ENCODE results near the gene BNIP2. TPM values are rescaled to one million over a fixed set of nuclear protein-coding genes. Genes with fewer than 3 reads are reported as not detected.
"Not testable (repeated sequence)": the region's sequence is repeated elsewhere in the genome, so short reads cannot be mapped to it uniquely, and the experiment has no call there.

The BNIP2 gene
- polyA plus RNA-seq, 1 donor, result 54.3 TPM

DNA sequence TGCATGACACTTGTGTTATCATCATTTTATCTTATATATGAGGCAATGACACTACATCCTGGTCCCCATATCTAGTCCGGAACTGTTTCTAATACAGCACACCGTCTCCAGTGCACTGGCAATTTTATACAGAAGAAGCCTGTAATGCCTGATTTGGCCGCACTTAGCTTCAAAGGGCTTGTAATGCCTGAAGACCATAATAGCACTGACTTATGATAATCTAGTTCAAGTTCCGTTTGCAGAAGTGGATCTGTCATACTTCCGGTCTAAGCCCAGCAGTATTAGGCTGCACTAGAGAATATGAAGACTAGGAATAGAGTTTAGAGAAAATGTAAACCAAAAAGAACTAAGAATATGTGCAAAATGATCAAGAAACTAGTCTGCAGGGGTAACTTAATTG, 1.3 kb downstream of the BNIP2 start:
- no peak for DNase-seq

DNA sequence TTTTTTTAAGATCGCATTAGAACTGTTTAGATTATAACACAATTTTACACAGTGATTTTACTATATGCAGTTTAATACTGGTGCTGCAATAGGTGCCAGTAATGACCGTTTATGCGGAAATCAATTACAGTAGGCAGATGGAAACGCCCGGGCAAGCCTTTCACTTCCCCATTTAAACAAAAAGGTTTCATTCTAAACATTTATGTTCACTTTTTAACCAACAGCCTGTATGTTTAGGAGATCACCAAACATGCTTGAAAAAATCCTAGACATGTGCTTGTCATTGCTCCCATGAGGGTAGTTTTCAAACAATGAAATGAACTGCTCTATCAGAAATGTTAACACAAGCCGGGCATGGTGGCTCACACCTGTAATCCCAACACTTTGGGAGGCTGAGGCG, 2.7 kb downstream of the BNIP2 start:
- DNase-seq, result no peak

DNA sequence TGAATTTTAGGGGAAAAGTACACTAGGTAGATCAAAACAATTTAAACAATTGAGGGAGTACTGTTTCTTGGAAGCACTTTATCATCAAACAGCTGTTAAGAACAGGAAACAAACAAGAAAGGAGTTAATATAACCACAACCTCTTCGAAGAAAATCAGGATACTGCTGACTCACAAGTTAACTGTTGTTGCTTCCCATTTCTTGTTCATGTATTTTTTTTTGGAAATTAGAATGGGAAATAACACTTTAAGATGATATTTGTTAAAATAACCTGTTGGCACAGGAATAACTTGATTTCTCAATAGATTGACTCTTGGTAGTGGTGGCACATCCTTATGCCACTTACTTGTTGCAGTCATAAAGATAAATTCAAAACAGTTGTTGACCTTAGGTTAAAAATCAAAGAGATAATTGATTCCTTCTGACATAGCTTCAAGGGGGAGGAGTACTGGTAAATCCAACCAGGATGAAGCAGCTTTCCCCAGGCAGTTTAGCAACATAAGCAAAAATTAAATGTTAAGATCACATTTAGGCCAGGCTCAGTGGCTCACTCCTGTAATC, 3.3 kb downstream of the BNIP2 start:
- no peak for DNase-seq

DNA sequence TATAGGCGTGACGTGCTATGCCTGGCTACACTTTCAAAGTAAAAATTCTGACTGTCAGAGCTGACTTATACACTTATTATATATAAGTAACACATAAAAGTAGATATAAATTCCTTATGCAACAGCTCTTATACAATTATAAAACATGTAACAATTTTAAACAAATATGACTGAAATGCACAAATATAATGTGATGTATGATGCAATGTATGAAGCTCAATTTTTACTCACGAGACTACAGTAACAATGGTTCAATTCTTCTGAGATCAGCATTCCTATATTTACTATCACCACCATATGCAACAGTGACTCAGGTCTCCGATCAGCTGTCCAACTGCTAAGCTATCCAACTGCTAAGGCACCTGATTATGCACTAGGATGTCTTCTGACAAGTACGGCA, 8.2 kb downstream of the BNIP2 start:
- no peak for DNase-seq

DNA sequence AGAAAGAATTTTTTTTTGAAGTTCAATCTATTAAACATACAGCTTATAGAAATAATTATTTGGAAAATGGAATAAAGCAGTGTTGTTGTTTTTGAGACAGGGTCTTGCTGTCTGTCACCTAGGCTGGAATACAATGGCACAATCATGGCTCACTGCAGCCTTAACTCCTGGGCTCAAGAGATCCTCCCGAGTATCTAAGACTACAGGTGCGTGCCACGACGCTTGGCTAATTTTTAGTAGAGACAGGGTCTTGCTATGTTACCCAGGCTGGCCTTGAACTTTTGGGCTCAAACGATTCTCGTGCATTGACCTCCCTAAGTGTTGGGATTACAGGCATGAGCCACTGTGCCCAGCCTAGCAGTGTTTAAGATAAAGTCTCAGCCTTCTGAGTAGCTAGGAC, 8.8 kb downstream of the BNIP2 start:
- DNase-seq, result no peak

DNA sequence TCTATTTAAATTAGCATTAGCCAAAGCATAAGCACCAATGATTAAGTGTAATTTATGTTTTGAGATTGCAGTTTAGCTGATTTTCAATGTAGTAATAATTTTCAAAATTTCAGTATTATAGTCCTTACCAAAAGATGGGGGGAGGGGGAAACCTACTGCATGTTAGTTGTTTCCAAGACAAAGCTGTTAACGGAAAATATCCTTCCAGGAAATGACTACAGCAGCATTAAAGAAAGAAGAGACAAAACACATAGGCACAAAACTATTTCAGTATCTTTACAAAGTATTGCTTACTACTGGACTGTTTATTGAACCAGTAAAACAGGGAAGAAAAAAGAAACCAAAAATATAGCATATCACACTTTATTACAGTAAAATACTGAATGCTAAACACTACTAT, 10.5 kb downstream of the BNIP2 start:
- DNase-seq, result no peak

DNA sequence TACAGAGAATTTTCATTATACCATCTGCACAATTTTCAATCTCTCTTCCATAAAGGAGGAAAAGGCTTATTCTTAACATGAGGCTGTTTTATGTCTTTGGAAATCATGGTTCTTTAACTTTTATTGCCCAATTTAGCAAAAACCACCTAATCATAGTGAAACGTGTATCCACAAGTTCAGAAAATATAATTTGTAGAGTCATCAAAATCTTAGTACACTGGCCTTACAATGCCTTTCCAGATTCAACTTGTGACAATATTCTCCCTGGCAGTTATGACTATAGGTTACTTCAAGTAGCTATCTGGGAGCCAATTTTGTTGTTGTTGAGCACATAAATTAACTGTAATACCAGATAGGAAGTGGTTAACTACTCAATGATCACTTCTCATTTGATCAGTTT, 10.9 kb downstream of the BNIP2 start:
- no peak for DNase-seq

DNA sequence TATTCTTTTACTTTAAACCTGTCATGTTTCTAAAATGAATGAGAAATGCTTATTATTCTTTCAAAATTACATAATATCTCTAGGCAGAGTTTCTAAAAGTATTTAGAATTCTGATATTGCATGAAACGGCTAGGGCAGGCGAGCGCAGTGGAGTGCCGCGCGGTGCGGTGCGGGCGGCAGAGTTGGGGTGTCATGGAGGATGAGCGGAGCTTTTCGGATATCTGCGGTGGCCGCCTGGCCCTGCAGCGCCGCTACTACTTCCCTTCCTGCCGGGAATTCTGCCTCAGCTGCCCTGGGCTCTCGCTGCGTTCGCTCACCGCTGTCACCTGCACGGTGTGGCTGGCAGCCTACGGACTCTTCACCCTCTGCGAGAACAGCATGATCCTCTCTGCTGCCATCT, 12.6 kb downstream of the BNIP2 start:
- no peak for DNase-seq

DNA sequence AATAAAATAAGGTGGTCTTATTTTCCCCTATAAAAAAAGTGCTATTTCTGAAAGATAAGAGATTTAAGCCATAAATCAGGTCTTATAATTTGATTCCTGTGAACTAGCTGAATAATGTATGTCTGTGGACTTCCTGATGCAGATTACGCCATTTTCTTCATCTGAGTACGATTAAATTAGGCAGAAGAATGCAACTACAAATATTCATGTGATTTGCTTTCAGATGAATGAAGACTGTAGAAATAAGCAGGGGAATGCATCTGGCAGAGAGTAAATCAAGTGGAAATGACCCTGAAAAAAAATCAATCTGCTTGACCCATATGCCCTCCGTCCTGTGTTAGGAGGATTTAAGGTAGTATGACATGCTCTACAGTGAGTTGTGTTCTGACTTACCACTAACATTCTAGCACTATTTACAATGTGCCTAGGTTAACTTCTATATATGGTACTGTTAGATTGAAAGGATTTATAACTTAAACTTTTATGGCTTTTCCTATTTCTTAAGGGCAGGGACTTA, 14.7 kb downstream of the BNIP2 start:
- DNase-seq, result no peak

DNA sequence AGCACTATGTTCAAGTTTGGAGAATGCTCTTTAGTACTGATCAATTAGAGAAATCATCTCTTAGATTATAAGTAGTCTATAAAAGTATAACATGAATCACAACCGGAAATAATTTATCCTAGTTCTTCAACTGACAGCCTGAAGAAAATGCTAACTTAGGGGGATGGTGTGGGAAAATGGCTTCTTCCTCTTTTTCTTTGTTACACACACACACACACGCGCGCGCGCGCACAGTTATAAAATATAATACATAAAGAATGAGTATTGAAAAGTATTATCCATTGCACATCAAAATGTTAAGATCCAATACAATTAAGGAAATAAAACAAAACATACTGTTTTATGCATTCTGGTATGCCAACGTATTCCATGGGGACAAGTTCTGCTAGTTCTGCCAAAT, 20.6 kb downstream of the BNIP2 start:
- no peak for DNase-seq

DNA sequence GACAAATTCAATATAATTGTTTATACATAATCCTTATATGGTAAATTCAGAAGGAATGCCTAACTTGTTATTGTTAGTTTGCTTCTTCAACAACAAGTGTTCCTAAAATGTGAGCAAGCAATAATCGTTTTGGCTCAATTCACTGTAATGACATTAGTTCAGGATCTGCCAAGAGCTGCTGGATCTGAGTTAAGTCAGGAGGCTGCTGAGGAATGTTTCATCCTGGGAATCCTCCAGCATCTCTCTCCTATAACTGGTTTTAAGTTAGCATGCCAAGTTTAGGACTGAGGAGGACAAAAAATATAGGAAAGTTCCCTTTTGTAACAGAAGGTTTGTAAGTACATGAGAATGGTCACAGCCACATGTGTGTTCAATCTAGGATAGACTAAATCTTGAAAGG, 26.9 kb downstream of the BNIP2 start:
- peak; percentile 84 for DNase-seq

DNA sequence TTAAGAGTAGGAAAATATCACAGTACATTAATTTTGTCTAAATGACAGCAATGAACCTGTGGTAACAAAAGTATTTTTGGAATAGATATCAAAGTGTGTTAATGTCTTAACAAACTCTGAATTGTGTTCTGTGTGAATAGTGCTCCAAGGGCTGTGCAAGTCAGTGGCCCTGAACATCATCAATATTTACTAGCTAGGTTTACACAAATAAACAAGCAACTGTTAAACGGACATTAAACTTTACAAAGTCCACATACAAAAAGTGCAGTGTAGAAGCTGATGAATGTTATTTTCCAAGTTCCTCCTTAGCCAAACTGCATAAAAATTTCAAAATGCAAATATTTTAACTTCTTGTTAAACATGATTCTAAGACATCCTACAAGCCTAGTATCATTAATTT, 29.8 kb downstream of the BNIP2 start:
- no peak for DNase-seq

DNA sequence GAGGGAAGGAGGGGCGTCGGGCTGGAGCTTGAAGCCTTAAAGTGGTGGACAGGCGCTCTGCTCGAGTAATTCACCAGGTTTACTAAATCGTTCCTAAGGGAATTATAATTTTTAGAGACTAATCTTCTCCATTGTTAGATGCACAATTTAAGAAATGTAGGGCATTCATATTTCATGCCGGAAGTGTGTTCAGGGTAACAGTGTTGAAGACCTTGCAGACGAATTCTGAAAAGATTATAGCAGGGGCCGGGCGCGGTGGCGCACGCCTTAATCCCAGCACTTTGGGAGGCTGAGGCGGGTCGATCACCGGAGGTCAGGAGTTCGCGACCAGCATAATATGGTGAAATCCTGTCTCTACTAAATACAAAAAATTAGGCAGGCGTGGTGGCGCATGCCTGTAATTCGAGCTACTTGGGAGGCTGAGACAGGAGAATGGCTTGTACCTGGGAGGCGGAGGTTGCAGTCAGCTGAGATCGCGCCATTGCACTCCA, 31.4 kb downstream of the BNIP2 start:
- no peak for DNase-seq

DNA sequence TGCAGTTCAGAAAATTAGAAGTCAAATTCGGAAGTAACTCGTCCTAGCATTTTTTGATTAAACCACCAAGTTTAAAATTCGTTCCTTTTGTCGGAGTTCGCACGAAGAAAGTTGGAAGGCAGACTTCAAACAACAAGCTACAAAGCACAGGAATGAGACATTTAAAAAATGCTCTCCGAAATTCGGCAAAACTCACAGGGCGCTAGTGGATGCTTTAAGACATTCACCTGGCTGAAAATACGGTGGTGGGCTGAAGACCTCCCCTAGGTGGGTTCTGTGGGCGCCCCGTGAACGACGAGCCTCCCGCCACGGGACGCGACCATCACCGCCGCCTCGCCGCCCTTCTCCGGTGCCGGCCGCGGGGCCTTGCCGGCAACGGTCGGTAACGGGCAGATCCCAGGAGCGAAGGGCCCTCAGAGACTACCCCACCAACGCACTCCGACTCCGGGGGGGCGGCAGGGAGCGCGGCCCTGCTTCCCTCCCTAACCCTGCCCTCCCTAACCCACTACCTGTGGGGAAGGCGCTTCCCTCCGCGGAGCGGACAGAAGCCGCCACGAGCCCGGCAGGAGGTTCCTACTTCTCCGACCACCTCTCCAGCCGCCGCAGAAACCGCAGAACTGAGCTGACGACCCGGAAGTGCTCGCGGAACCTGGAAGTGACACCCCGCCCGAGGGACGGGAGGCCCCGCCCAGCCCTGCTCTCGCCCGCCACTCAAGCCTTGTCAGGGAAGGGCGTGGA, 32.1 kb downstream of the BNIP2 start, which contains the start of gene GTF2A2:
Gene GTF2A2, minus strand, starts transcription at position 619 of the 738 bp plus-strand sequence. CDS start 5,238 bp downstream, outside the sequence.
- DNase-seq, result peak; percentile 94

DNA sequence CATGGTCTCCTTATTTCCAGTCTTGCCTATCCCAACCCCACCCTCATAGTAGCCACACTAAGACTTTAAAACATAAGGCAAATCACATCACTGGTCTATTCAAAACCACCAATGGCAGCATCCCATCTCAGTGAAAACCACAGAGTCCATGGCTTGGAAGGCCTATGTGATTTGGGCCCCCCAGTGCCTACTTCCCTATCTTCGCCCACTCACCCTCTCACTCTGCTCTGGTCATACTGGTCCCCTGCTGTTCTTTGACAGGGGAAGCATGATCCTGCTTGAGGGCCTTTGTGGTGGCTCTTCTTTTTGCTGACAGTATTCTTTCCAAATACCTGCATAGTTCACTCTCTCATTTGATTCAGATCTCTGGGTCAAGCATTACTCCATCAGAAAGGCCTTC, 35.1 kb downstream of the BNIP2 start:
- no peak for DNase-seq

DNA sequence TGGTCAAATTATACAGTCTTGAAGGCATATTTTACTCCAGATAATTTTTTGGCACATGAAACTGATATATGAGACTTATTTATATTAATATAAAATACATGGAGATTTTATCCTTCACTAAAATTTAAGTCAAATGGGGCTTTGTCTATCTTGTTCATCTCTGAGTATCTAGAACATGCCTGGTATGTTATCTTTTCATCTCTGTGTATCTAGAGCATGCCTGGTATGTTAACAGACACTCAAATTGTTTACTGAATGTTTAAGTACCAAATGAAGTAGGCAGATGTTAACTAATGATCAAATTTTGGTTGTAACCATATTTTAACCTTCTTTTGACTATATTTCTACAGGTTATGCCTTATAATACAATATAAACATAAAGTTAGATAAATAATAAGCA, 39.5 kb downstream of the BNIP2 start:
- DNase-seq, result no peak

DNA sequence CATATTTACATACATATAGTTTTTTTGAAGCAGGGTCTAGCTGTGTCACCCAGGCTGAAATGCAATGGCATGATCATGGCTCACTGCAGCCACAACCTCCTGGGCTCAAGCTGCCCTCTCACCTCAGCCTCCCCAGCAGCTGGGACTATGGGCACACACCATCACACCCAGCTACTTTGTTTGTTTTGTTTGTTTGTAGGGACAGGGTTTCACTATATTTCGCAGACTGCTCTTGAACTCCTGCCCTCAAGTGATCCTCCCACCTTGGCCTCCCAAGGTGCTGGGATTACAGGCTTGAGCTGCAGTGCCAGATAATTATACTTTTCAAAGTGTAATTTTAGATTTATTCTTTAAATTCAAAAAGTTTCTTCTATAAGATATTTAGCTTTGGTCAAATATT, 42.0 kb downstream of the BNIP2 start:
- no peak for DNase-seq

DNA sequence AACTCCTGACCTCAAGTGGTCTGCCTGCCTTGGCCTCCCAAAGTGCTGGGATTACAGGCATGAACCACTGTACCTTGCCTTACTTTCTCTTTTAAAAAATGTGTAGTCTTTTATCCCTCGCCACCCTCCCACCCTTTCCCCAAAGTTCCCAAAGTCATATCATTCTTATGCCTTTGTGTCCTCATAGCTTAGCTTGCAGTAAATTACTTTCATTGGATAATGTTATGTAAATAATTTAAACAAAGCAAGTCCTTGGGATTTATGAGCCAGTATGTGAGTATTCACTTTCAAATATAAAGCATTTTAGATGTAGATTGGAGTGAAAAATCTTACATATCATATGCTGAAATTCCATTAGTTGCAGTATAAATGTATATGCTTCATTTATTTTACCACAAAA, 42.8 kb downstream of the BNIP2 start:
- DNase-seq, result no peak

DNA sequence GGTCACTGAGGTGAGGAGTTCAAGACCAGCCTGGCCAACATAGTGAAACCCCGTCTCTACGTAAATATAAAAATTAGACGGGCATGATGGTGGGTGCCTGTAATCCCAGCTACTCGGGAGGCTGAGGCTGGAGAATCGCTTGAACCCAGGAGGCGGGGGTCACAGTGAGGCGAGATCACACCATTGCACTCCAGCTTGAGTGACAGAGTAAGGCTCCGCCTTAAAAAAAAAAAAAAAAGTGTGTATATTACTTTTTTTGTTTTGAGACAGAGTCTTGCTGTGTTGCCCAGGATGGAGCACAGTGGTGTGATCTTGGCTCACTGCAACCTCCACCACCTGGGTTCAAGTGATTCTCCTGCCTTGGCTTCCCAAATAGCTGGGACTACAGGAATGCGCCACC, 43.3 kb downstream of the BNIP2 start:
- not testable (repeated sequence) for DNase-seq

DNA sequence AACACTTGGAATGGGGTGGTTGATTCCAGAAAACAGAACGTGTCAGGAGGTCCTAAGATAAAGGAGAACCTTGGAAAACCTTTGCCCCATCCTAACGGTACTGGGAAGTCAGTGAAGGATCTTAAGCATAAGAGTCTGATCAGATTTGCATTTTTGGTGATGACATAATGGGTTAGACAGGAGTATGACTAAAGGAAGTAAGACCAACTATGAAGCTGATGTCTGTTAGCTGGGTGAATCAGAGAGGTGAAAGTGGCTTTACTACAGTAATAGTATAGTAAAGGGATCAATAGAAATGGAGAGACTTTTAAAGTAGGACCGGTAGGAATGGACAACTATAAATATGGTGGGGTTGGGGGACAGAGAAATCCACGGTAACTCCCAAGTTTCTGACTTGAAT, 44.4 kb downstream of the BNIP2 start:
- no peak for DNase-seq

DNA sequence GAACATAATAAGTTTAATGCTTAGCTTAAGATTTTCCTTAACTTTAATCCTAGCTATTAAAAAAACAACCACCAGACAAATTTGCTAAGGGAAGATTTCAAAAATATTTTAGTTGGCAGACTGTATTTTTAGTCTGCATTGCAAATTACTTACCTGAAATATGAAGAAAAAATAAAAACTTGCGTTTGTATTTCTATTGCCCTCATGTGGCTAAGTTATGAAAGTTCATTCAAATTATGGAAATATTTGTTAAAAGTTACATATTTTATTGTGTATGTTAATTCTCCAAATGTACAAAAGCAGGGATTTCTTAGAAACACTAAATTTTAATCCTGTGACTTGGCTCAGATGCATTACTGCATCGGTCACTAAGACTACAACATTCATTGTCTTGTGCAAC, 46.8 kb downstream of the BNIP2 start:
- DNase-seq, result no peak

DNA sequence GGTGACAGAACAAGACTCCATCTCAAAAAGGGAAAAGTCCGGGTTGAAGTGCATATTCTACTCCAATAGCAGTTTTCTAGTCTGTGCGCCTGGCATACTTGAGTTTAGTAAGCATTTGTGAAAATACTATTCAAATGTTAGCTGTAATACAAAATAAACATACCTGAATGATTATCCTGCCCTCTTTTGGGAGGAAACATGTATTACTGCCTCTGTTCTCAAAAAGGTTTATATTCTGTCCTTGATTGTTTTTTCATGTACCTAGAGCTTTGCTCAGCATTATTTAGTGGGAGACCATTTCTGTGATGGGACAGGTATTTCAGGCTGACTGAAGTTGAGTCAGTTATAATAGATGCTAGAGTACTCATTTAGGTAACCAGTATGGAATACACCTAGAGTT, 51.6 kb downstream of the BNIP2 start:
- DNase-seq, result not testable (repeated sequence)

DNA sequence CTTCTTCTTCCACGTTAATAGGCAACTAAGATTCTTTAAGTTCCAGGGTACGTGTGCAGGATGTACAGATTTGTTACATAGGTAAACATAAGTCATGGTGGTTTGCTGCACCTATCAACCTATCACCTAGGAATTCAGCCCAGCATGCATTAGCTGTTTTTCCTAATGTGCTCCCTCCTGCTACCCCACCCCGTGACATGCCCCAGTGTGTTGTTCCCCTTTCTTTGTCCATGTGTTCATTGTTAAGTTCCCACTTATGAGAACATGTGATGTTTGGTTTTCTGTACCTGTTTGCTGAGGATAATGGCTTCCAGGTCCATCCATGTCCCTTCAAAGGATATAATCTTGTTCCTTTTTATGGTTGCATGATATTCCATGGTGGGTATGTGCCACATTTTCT, 52.9 kb downstream of the BNIP2 start:
- DNase-seq, result no peak

DNA sequence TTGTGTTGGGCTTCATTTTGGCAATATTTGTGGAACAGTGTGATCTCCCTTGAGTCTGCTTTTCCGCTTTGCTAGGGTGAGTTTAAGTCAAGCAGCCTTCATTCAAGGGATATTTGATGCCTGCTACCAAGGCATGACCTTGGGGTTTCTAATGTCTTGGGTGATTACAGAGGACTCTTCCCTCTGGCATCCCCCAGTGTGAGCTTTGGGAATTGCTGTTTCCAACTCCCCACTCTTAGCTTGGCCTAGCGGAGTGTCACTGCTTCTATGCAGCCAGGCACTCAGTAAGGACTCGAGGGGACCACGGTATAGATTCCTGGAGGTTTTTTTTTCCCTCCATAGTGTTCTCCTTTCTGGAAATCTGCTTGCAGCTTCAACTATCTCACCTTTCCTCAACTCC, 56.4 kb downstream of the BNIP2 start:
- no peak for DNase-seq
